Measurements from ENCODE around the gene HMCN2.

Gene HMCN2

GRCh38 chr9:130239363-130239695 lies 26.2 kb upstream of the HMCN2 start:
- Histone ChIP-seq H3K27me3 (ENCODE audit: control insufficient read depth in 1 of 2, insufficient read depth in 1 of 2, low read length in 2 of 2) (peaks cover 0 to 5% of the 10 kb centered on the region in 2 experiments), H3K79me1 (replicated peaks; ENCODE audit: low read length, poor library complexity, severe bottlenecking) (peaks cover 13% of the 10 kb centered on the region), H2AK5ac (ENCODE audit: low read length, severe bottlenecking) (no peak overlapping the region), H2BK15ac (ENCODE audit: low read depth, poor library complexity, severe bottlenecking) (no peak overlapping the region), H3K27ac (ENCODE audit: low read length, poor library complexity, severe bottlenecking) (no peak overlapping the region), H2BK12ac (ENCODE audit: low read length in 2 of 2) (no peak overlapping the region), H4K91ac (ENCODE audit: low read length) (no peak overlapping the region), H3K4me3 (ENCODE audit: insufficient read depth in 1 of 2, low read depth in 1 of 2, low read length in 2 of 2) (no peak overlapping the region), H3K9ac (ENCODE audit: low read length) (no peak overlapping the region), H3K14ac (ENCODE audit: low read length in 2 of 2) (no peak overlapping the region), H3K4me1 (ENCODE audit: control insufficient read depth, insufficient read depth, low read depth, low read length) (peaks cover 45% of the 10 kb centered on the region), H3K4ac (ENCODE audit: low read depth in 1 of 2, low read length in 2 of 2) (no peak overlapping the region), H2BK5ac (ENCODE audit: low read depth, low read length, poor library complexity, severe bottlenecking) (no peak overlapping the region), H3K9me3 (ENCODE audit: control insufficient read depth, low read length) (no peaks in the 10 kb centered on the region), H4K8ac (ENCODE audit: low read length) (no peak overlapping the region), H3K36me3 (ENCODE audit: control insufficient read depth in 1 of 2, insufficient read depth in 2 of 2, low read depth in 1 of 2, low read length in 2 of 2) (peaks cover 5 to 22% of the 10 kb centered on the region in 2 experiments), H3K4me2 (ENCODE audit: low read length, poor library complexity, severe bottlenecking) (no peak overlapping the region), H3K23ac (ENCODE audit: low read length in 2 of 2) (no peak overlapping the region), H2BK120ac (ENCODE audit: low read depth, low read length) (no peak overlapping the region), H3K18ac (ENCODE audit: low read depth in 1 of 2, low read length in 2 of 2) (no peak overlapping the region), H2AFZ (ENCODE audit: low read depth, low read length) (no peak overlapping the region)
- 100% methylated on average over 3 of the region's 3 CpGs for WGBS
- DNase-seq = no peak

- H3K27me3 ChIP-seq (ENCODE audit: control insufficient read depth in 1 of 2, insufficient read depth in 1 of 2, low read length in 2 of 2) = peaks cover 0 to 9% of the 10 kb centered on the region in 2 experiments
- H3K9me3 ChIP-seq (ENCODE audit: control insufficient read depth, low read length) = no peaks in the 10 kb centered on the region
- H3K23ac ChIP-seq (ENCODE audit: low read length in 2 of 2) = no peak overlapping the region
- WGBS = 77% methylated on average over 9 of the region's 9 CpGs
- no peak overlapping the region for H3K4ac ChIP-seq (ENCODE audit: low read depth in 1 of 2, low read length in 2 of 2)
- H3K27ac ChIP-seq (ENCODE audit: low read length, poor library complexity, severe bottlenecking) = no peak overlapping the region
- peaks cover under 1 to 17% of the 10 kb centered on the region in 2 experiments for H3K36me3 ChIP-seq (ENCODE audit: control insufficient read depth in 1 of 2, insufficient read depth in 2 of 2, low read depth in 1 of 2, low read length in 2 of 2)
- peaks cover 40% of the 10 kb centered on the region for H3K4me1 ChIP-seq (ENCODE audit: control insufficient read depth, insufficient read depth, low read depth, low read length)
- no peak overlapping the region for H2AFZ ChIP-seq (ENCODE audit: low read depth, low read length)
- no peak overlapping the region for H3K4me2 ChIP-seq (ENCODE audit: low read length, poor library complexity, severe bottlenecking)
- no peak overlapping the region for H2BK12ac ChIP-seq (ENCODE audit: low read length in 2 of 2)
- H3K18ac ChIP-seq (ENCODE audit: low read depth in 1 of 2, low read length in 2 of 2) = no peak overlapping the region
- no peak overlapping the region for H2BK120ac ChIP-seq (ENCODE audit: low read depth, low read length)
- no peak overlapping the region for H3K9ac ChIP-seq (ENCODE audit: low read length)
- no peak overlapping the region for H2BK5ac ChIP-seq (ENCODE audit: low read depth, low read length, poor library complexity, severe bottlenecking)
- no peak overlapping the region for H4K8ac ChIP-seq (ENCODE audit: low read length)
- no peak for DNase-seq
- H3K14ac ChIP-seq (ENCODE audit: low read length in 2 of 2) = no peak overlapping the region
- H3K4me3 ChIP-seq (ENCODE audit: insufficient read depth in 1 of 2, low read depth in 1 of 2, low read length in 2 of 2) = no peak overlapping the region
- no peak overlapping the region for H2AK5ac ChIP-seq (ENCODE audit: low read length, severe bottlenecking)
- H4K91ac ChIP-seq (ENCODE audit: low read length) = no peak overlapping the region
- no peak overlapping the region for H2BK15ac ChIP-seq (ENCODE audit: low read depth, poor library complexity, severe bottlenecking)
- H3K79me1 ChIP-seq (replicated peaks; ENCODE audit: low read length, poor library complexity, severe bottlenecking) = peaks cover 11% of the 10 kb centered on the region
Observed at GRCh38 chr9:130239741-130240241, 25.8 kb upstream of the HMCN2 start.

- H3K4me3 ChIP-seq (ENCODE audit: insufficient read depth in 1 of 2, low read depth in 1 of 2, low read length in 2 of 2) = no peak overlapping the region
- H3K4me1 ChIP-seq (ENCODE audit: control insufficient read depth, insufficient read depth, low read depth, low read length) = peaks cover 34% of the 10 kb centered on the region
- WGBS = 79% methylated on average over 4 of the region's 5 CpGs
- H3K9ac ChIP-seq (ENCODE audit: low read length) = no peak overlapping the region
- no peak overlapping the region for H2BK15ac ChIP-seq (ENCODE audit: low read depth, poor library complexity, severe bottlenecking)
- no peak overlapping the region for H3K23ac ChIP-seq (ENCODE audit: low read length in 2 of 2)
- no peaks in the 10 kb centered on the region for H3K9me3 ChIP-seq (ENCODE audit: control insufficient read depth, low read length)
- H2BK12ac ChIP-seq (ENCODE audit: low read length in 2 of 2) = no peak overlapping the region
- peak; percentile 77 for DNase-seq
- H2AFZ ChIP-seq (ENCODE audit: low read depth, low read length) = peak overlapping the region; percentile 34
- H2AK5ac ChIP-seq (ENCODE audit: low read length, severe bottlenecking) = peak overlapping the region; percentile 29
- peak overlapping the region; percentile 88 for H4K8ac ChIP-seq (ENCODE audit: low read length)
- peak overlapping the region in 1 of 2 experiments; percentile 22 for H3K18ac ChIP-seq (ENCODE audit: low read depth in 1 of 2, low read length in 2 of 2)
- peak overlapping the region; percentile 20 for H4K91ac ChIP-seq (ENCODE audit: low read length)
- no peak overlapping the region for H3K27ac ChIP-seq (ENCODE audit: low read length, poor library complexity, severe bottlenecking)
- peak overlapping the region in 1 of 2 experiments; percentile 21 for H3K14ac ChIP-seq (ENCODE audit: low read length in 2 of 2)
- H2BK120ac ChIP-seq (ENCODE audit: low read depth, low read length) = no peak overlapping the region
- peaks cover 0 to 14% of the 10 kb centered on the region in 2 experiments for H3K27me3 ChIP-seq (ENCODE audit: control insufficient read depth in 1 of 2, insufficient read depth in 1 of 2, low read length in 2 of 2)
- no peak overlapping the region for H2BK5ac ChIP-seq (ENCODE audit: low read depth, low read length, poor library complexity, severe bottlenecking)
- H3K36me3 ChIP-seq (ENCODE audit: control insufficient read depth in 1 of 2, insufficient read depth in 2 of 2, low read depth in 1 of 2, low read length in 2 of 2) = peaks cover 0 to 9% of the 10 kb centered on the region in 2 experiments
- peak overlapping the region; percentile 24 to 32 for H3K4ac ChIP-seq (ENCODE audit: low read depth in 1 of 2, low read length in 2 of 2)
- no peak overlapping the region for H3K4me2 ChIP-seq (ENCODE audit: low read length, poor library complexity, severe bottlenecking)
- peaks cover 8% of the 10 kb centered on the region for H3K79me1 ChIP-seq (replicated peaks; ENCODE audit: low read length, poor library complexity, severe bottlenecking)
Observed at GRCh38 chr9:130240410-130241197, 25.0 kb upstream of the HMCN2 start.

- no peaks in the 10 kb centered on the region for H3K9me3 ChIP-seq (ENCODE audit: control insufficient read depth, low read length)
- H3K36me3 ChIP-seq (ENCODE audit: control insufficient read depth in 1 of 2, insufficient read depth in 2 of 2, low read depth in 1 of 2, low read length in 2 of 2) = peaks cover 0 to 6% of the 10 kb centered on the region in 2 experiments
- H2BK12ac ChIP-seq (ENCODE audit: low read length in 2 of 2) = no peak overlapping the region
- peak overlapping the region; percentile 88 for H4K8ac ChIP-seq (ENCODE audit: low read length)
- H3K79me1 ChIP-seq (replicated peaks; ENCODE audit: low read length, poor library complexity, severe bottlenecking) = peaks cover 6% of the 10 kb centered on the region
- H4K91ac ChIP-seq (ENCODE audit: low read length) = peak overlapping the region; percentile 20
- H3K18ac ChIP-seq (ENCODE audit: low read depth in 1 of 2, low read length in 2 of 2) = peak overlapping the region in 1 of 2 experiments; percentile 22
- H3K4me3 ChIP-seq (ENCODE audit: insufficient read depth in 1 of 2, low read depth in 1 of 2, low read length in 2 of 2) = no peak overlapping the region
- no peak overlapping the region for H3K9ac ChIP-seq (ENCODE audit: low read length)
- DNase-seq = no peak
- H3K14ac ChIP-seq (ENCODE audit: low read length in 2 of 2) = peak overlapping the region in 1 of 2 experiments; percentile 21
- no peak overlapping the region for H2BK15ac ChIP-seq (ENCODE audit: low read depth, poor library complexity, severe bottlenecking)
- peaks cover 0 to 14% of the 10 kb centered on the region in 2 experiments for H3K27me3 ChIP-seq (ENCODE audit: control insufficient read depth in 1 of 2, insufficient read depth in 1 of 2, low read length in 2 of 2)
- WGBS = 100% methylated on average over 1 of the region's 1 CpG
- H3K4ac ChIP-seq (ENCODE audit: low read depth in 1 of 2, low read length in 2 of 2) = peak overlapping the region; percentile 24 to 32
- no peak overlapping the region for H3K23ac ChIP-seq (ENCODE audit: low read length in 2 of 2)
- peaks cover 32% of the 10 kb centered on the region for H3K4me1 ChIP-seq (ENCODE audit: control insufficient read depth, insufficient read depth, low read depth, low read length)
- H2AFZ ChIP-seq (ENCODE audit: low read depth, low read length) = peak overlapping the region; percentile 34
- H2AK5ac ChIP-seq (ENCODE audit: low read length, severe bottlenecking) = no peak overlapping the region
- no peak overlapping the region for H2BK5ac ChIP-seq (ENCODE audit: low read depth, low read length, poor library complexity, severe bottlenecking)
- H2BK120ac ChIP-seq (ENCODE audit: low read depth, low read length) = no peak overlapping the region
- H3K27ac ChIP-seq (ENCODE audit: low read length, poor library complexity, severe bottlenecking) = no peak overlapping the region
- H3K4me2 ChIP-seq (ENCODE audit: low read length, poor library complexity, severe bottlenecking) = no peak overlapping the region
Observed at GRCh38 chr9:130241198-130241535, 24.4 kb upstream of the HMCN2 start.

Data from mesenchymal stem cell (in vitro differentiated cells and primary cell).